ENCODE measurements around the gene C11orf21. TPM values are rescaled to one million over a fixed set of nuclear protein-coding genes. Genes with fewer than 3 reads are reported as not detected.

C11orf21 gene
- total and polyA plus RNA-seq, 2 experiments from 2014 or later: not detected

GRCh38 chr11:2318707-2319106, 17.0 kb upstream of the C11orf21 start:
- no peak overlapping the region for H2AFZ ChIP-seq
- H3K27ac ChIP-seq: no peak overlapping the region
- no peaks in the 10 kb centered on the region for H3K27me3 ChIP-seq (replicated peaks; ENCODE audit: insufficient read depth)
- no peaks in the 10 kb centered on the region for H4K20me1 ChIP-seq (ENCODE audit: insufficient read depth)
- no peaks in the 10 kb centered on the region for H3K79me2 ChIP-seq (ENCODE audit: insufficient read depth)
- H3K9ac ChIP-seq: no peak overlapping the region
- H3K9me3 ChIP-seq (ENCODE audit: low read depth): no peaks in the 10 kb centered on the region
- H3K9me2 ChIP-seq (ENCODE audit: insufficient read depth): no peaks in the 10 kb centered on the region
- TF ChIP-seq EZH2phosphoT487 (IDR thresholded peaks at IDR 0.05; ENCODE audit: insufficient read depth, low read depth): no peak
- no peak for TF ChIP-seq EZH2 (IDR thresholded peaks at IDR 0.05; ENCODE audit: insufficient read depth, poor library complexity, severe bottlenecking)
- no peak overlapping the region for H3K4me2 ChIP-seq (ENCODE audit: unreplicated experiment)
- in situ Hi-C loops (cut with MboI): loop anchor here (10.0 to 25.0 kb wide), 2 partner anchors 56 to 569 kb away; partner anchors contain the start of genes CD81 and CDKN1C
- 77 to 79% methylated on average over 7 of the region's 7 CpGs for WGBS, 2 experiments (ENCODE audit: low coverage in 1 of 2, low lambda C conversion rate in 2 of 2, missing lambda C conversion rate in 2 of 2)
- no peak for DNase-seq
- H3F3A ChIP-seq (ENCODE audit: insufficient read depth): no peaks in the 10 kb centered on the region
- peaks cover 5% of the 10 kb centered on the region; the same call in 1 of the 2 replicates for H3K4me1 ChIP-seq (ENCODE audit: insufficient read depth)
- H3K4me3 ChIP-seq: no peak overlapping the region
- no peaks in the 10 kb centered on the region for H3K36me3 ChIP-seq (ENCODE audit: low read depth)

- Histone ChIP-seq H3K79me2 (ENCODE audit: insufficient read depth) (no peaks in the 10 kb centered on the region), H3K9me2 (ENCODE audit: insufficient read depth) (no peaks in the 10 kb centered on the region), H3K4me1 (ENCODE audit: insufficient read depth) (peaks cover 5% of the 10 kb centered on the region; the same call in 1 of the 2 replicates), H3K9me3 (ENCODE audit: low read depth) (no peaks in the 10 kb centered on the region), H3K9ac (no peak overlapping the region), H4K20me1 (ENCODE audit: insufficient read depth) (no peaks in the 10 kb centered on the region), H3K36me3 (ENCODE audit: low read depth) (no peaks in the 10 kb centered on the region), H3K4me3 (no peak overlapping the region), H3K4me2 (ENCODE audit: unreplicated experiment) (no peak overlapping the region), H3K27ac (no peak overlapping the region), H3F3A (ENCODE audit: insufficient read depth) (no peaks in the 10 kb centered on the region), H2AFZ (no peak overlapping the region), H3K27me3 (replicated peaks; ENCODE audit: insufficient read depth) (no peaks in the 10 kb centered on the region)
- no peak for DNase-seq
- in situ Hi-C loops (cut with MboI): loop anchor here (10.0 to 25.0 kb wide), 2 partner anchors 57 to 569 kb away; partner anchors contain the start of genes CD81 and CDKN1C
- TF ChIP-seq EZH2phosphoT487 (IDR thresholded peaks at IDR 0.05; ENCODE audit: insufficient read depth, low read depth) (no peak), EZH2 (IDR thresholded peaks at IDR 0.05; ENCODE audit: insufficient read depth, poor library complexity, severe bottlenecking) (no peak)
- 82 to 83% methylated on average over 4 of the region's 4 CpGs for WGBS, 2 experiments (ENCODE audit: low coverage in 1 of 2, low lambda C conversion rate in 2 of 2, missing lambda C conversion rate in 2 of 2)
Measured at GRCh38 chr11:2318123-2318522, 16.4 kb upstream of the C11orf21 start.

- in situ Hi-C loops (cut with MboI): loop anchor here (10.0 to 25.0 kb wide), 2 partner anchors 57 to 570 kb away; partner anchors contain the start of genes CD81 and CDKN1C
- H3K9me3 ChIP-seq (ENCODE audit: low read depth): no peaks in the 10 kb centered on the region
- TF ChIP-seq EZH2phosphoT487 (IDR thresholded peaks at IDR 0.05; ENCODE audit: insufficient read depth, low read depth) (no peak), EZH2 (IDR thresholded peaks at IDR 0.05; ENCODE audit: insufficient read depth, poor library complexity, severe bottlenecking) (no peak)
- H3K27ac ChIP-seq: no peak overlapping the region
- no peak overlapping the region for H2AFZ ChIP-seq
- WGBS, 2 experiments (ENCODE audit: low coverage in 1 of 2, low lambda C conversion rate in 2 of 2, missing lambda C conversion rate in 2 of 2): 86 to 90% methylated on average over 17 of the region's 17 CpGs
- no peaks in the 10 kb centered on the region for H3K36me3 ChIP-seq (ENCODE audit: low read depth)
- H3F3A ChIP-seq (ENCODE audit: insufficient read depth): no peaks in the 10 kb centered on the region
- H3K4me3 ChIP-seq: no peak overlapping the region
- no peak for DNase-seq
- H3K27me3 ChIP-seq (replicated peaks; ENCODE audit: insufficient read depth): no peaks in the 10 kb centered on the region
- H4K20me1 ChIP-seq (ENCODE audit: insufficient read depth): no peaks in the 10 kb centered on the region
- peaks cover 9% of the 10 kb centered on the region for H3K4me1 ChIP-seq (ENCODE audit: insufficient read depth)
- H3K9ac ChIP-seq: no peak overlapping the region
- H3K79me2 ChIP-seq (ENCODE audit: insufficient read depth): no peaks in the 10 kb centered on the region
- H3K9me2 ChIP-seq (ENCODE audit: insufficient read depth): no peaks in the 10 kb centered on the region
- H3K4me2 ChIP-seq (ENCODE audit: unreplicated experiment): no peak overlapping the region
Measured at GRCh38 chr11:2317354-2318050, 15.8 kb upstream of the C11orf21 start.

- H3K9me3 ChIP-seq (ENCODE audit: low read depth): no peaks in the 10 kb centered on the region
- in situ Hi-C loops (cut with MboI): loop anchor here (10.0 to 25.0 kb wide), 2 partner anchors 58 to 570 kb away; partner anchors contain the start of genes CD81 and CDKN1C
- H3K4me2 ChIP-seq (ENCODE audit: unreplicated experiment): no peak overlapping the region
- H3K36me3 ChIP-seq (ENCODE audit: low read depth): no peaks in the 10 kb centered on the region
- H3K9ac ChIP-seq: no peak overlapping the region
- H2AFZ ChIP-seq: no peak overlapping the region
- H3K79me2 ChIP-seq (ENCODE audit: insufficient read depth): no peaks in the 10 kb centered on the region
- no peak overlapping the region for H3K27ac ChIP-seq
- H3K27me3 ChIP-seq (replicated peaks; ENCODE audit: insufficient read depth): no peaks in the 10 kb centered on the region
- H3K4me3 ChIP-seq: no peak overlapping the region
- peaks cover 15% of the 10 kb centered on the region for H3K4me1 ChIP-seq (ENCODE audit: insufficient read depth)
- DNase-seq: no peak
- no peaks in the 10 kb centered on the region for H3F3A ChIP-seq (ENCODE audit: insufficient read depth)
- H4K20me1 ChIP-seq (ENCODE audit: insufficient read depth): no peaks in the 10 kb centered on the region
- TF ChIP-seq EZH2 (IDR thresholded peaks at IDR 0.05; ENCODE audit: insufficient read depth, poor library complexity, severe bottlenecking) (no peak), EZH2phosphoT487 (IDR thresholded peaks at IDR 0.05; ENCODE audit: insufficient read depth, low read depth) (no peak)
- 69 to 82% methylated on average over 3 of the region's 3 CpGs for WGBS, 2 experiments (ENCODE audit: low coverage in 1 of 2, low lambda C conversion rate in 2 of 2, missing lambda C conversion rate in 2 of 2)
- no peaks in the 10 kb centered on the region for H3K9me2 ChIP-seq (ENCODE audit: insufficient read depth)
Measured at GRCh38 chr11:2316963-2317244, 15.2 kb upstream of the C11orf21 start.

All from GM23248 (cell line).